Heart left ventricle (tissue), 13 donors: ENCODE measurements around the gene MYO1E.

Experiments used
- CTCF ChIP-seq, 12 donors: fragments of 200-600 bp; sonication (generic) in 4 of 12; IDR thresholded peaks; one replicate each; pipeline versions ENCODE4 v1.5.0 to v1.8.0; 2018 to 2022; ENCODE audit warnings: antibody characterized with exemption in 12 of 12, mild to moderate bottlenecking in 5 of 12
- POLR2A ChIP-seq, 2 donors: fragments of 450-650 bp; IDR thresholded peaks; one replicate each; pipeline ENCODE4 v1.6.1; 2017; ENCODE audit warnings: antibody characterized with exemption in 2 of 2, mild to moderate bottlenecking in 2 of 2, moderate library complexity in 2 of 2
- donor health status: ischemic (EF 13 %, LVEDD 7.1; RV severe dilation, severe dysfunction).
- donor health status: DM: no; HTN: yes; CAD: no.
- donor health status: DM: no; HTN: no; CAD: no.
- donor health status: ischemic (EF 25% LVEDD 6.9; RV normal size, moderate dysfunction).
- donor health status: ischemic (EF 25% LVEDD 5.7; RV mildly dilated, moderate dysfunction).
- donor health status: ischemic (EF 35%, LVEDD 5.7; RV mildly dilated, moderate dysfunction).
- donor health status: nonischemic (EF 11% LVEDD 7.7; RV severe dilation, severe dysfunction).
- donor health status: DM: yes; HTN: yes; CAD: no.
- donor health status: PGD.
- donor health status: ischemic (EF 29% LVEDD 5.4; RV normal size, mild dysfunction).
- donor health status: nonischemic (EF 23%, LVEDD 6.1; RV moderate dilation, normal function).

GRCh38 chr15:59255680-59256336 lies 116.9 kb downstream of the MYO1E start:
- no peak for TF ChIP-seq CTCF (IDR thresholded peaks at IDR 0.05)
- TF ChIP-seq POLR2A (IDR thresholded peaks at IDR 0.05): no peak
